ENCODE measurements around the gene FAM89A. TPM values are rescaled to one million over a fixed set of nuclear protein-coding genes. Genes with fewer than 3 reads are reported as not detected.

Gene FAM89A
- total RNA-seq: 13.3 and 17.3 TPM in 2 replicates

DNA sequence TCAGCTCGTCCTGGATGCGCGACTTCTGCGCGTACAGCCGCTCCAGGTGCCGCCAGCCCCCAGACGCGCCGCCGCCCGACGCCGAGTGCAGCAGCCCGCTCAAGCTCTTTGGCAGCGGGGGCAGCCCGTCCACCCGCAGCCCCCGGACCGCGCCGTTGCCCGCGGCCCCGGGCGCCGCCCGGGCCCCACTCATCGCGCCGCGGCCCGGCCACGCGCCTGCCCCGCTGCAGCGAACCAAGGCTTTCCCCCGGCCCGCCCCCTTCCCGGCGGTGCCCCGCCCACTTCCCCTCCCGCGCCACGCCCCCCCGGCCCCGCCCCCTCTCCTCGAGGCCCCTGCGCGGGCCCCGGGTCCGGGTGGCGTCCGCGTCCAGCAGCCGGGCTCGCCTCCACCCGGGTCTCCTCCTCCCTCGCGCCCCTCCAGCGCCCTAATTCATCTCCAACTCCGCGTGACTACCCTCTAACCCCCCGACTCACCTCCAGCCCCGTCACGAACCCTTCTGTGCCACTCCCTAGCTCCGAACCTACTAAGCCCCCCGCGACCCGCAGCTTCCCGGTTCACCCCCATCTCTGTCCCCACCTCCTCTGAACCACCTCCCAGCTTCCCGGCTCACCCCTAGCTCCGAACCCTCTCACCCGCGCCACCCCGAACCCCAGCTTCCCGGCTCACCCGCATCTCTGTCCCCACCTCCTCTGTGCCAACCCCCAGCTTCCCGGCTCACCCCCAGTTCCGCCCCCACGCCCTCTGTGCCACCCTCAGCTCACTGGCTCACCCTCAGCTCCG lies at the start of gene FAM89A:
FAM89A (minus strand) TSS at position 236 of the 781 bp plus-strand sequence; CDS start at position 193, 43 bp downstream.

DNA sequence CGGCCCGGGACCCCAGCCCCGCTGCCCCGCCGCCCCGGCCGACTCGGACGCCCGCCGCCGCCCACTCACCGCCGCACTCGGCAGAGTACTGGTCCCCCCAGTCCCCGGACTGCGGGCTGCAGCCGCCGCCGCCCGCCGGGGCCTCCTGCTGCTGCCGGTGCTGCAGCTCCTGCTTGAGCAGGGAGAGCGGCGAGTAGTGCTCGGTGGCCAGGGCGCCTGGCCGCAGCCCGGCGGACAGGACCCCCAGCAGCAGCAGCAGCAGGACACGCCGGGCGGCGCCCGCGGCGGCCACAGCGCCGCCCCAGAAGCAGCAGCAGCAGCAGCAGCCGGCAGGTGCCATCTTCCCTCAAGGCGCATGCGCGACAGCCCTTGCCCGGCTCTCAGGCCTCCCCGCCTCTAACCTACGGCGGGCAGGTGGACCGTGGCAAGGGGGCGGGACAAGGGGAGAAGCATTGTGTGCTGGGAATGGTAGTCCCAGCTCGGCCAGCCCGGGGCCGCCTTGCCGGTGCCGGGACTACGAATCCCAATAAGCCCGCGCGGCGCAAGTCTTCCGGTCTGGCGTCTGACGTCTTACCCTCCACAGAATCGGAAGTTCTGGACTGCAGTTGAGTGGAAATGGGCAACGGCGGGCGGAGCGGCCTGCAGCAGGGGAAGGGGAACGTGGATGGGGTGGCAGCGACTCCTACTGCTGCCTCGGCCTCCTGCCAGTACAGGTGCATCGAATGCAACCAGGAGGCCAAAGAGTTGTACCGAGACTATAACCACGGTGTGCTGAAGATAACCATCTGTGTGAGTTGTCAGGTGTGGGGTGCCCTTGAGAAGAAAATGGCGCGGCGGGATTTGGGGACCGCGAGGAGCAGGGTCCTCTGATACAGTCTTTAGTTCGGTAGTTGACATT lies 61.3 kb downstream of the FAM89A start, which contains the start of the genes ARV1 and TTC13:
ARV1 (plus strand) TSS at position 604 of the 898 bp plus-strand sequence; CDS start at position 616, 12 bp downstream.
TTC13 (minus strand) TSS at position 371 of the 898 bp plus-strand sequence; CDS start at position 340, 31 bp downstream.

Other genes with a start within 250 kb of the FAM89A start
- 10.4 and 15.9 TPM in 2 replicates for gene C1orf198, start 171.7 kb downstream of the FAM89A start, total RNA-seq
- gene TTC13, start 61.4 kb downstream of the FAM89A start, total RNA-seq: 8.7 and 10.0 TPM in 2 replicates
- 6.3 and 9.2 TPM in 2 replicates for gene ARV1, start 61.2 kb downstream of the FAM89A start, total RNA-seq
- not detected in 2 replicates for gene TRIM67, start 121.8 kb upstream of the FAM89A start, total RNA-seq
- gene GNPAT, start 201.0 kb upstream of the FAM89A start, total RNA-seq: 52.8 and 70.8 TPM in 2 replicates

All from tracheal epithelial cell (primary cell).